Stomach (tissue), 4 donors: Measurements from ENCODE around the gene CCDC68.

Experiments
- CTCF ChIP-seq, 7 experiments: fragments of 450-650 bp in 4 of 7; fragments of 200-600 bp in 3 of 7; sonication (generic) in 3 of 7; IDR thresholded peaks; one replicate each; pipeline ENCODE4 v1.5.1; 2016 to 2019; ENCODE audit warnings: antibody characterized with exemption in 7 of 7, control low read depth in 2 of 7, mild to moderate bottlenecking in 1 of 7
- EP300 ChIP-seq: sonication (generic); formaldehyde crosslinking; IDR thresholded peaks from one replicate; pipeline ENCODE4 v1.6.1; 2017; ENCODE audit warnings: antibody characterized with exemption

- TF ChIP-seq CTCF (IDR thresholded peaks at IDR 0.05) (no peak), EP300 (no peak)
Observed at GRCh38 chr18:54856105-54856646, 103.1 kb downstream of the CCDC68 start.
